Upper lobe of left lung (tissue), 6 donors: ENCODE measurements around the gene FHL3. TPM values are rescaled to one million over a fixed set of nuclear protein-coding genes. Genes with fewer than 3 reads are reported as not detected.

Experiments
- ATAC-seq, 2 donors: fragments of 200-7000 bp; cut with Tn5 transposase; one replicate each; pipeline ENCODE4 v1.9.1; 2022; ENCODE audit warnings: mild to moderate bottlenecking in 2 of 2, moderate library complexity in 2 of 2; ENCODE audit not compliant: low FRiP score in 2 of 2
- DNase-seq, 2 donors: peaks; one replicate each; pipeline ENCODE4 v3.0.0-alpha.2; 2019 to 2020
- H3K27ac ChIP-seq, 4 donors: fragments of 200-600 bp; sonication (generic); one replicate each; pipeline ENCODE4 v1.5.1; 2016 to 2019
- H3K27me3 ChIP-seq, 4 donors: fragments of 200-600 bp; sonication (generic); one replicate each; pipeline ENCODE4 v1.5.1; 2017 to 2019
- H3K36me3 ChIP-seq, 4 donors: fragments of 200-600 bp; sonication (generic); one replicate each; pipeline ENCODE4 v1.5.1; 2016 to 2019
- H3K4me1 ChIP-seq, 4 donors: fragments of 200-600 bp; sonication (generic); one replicate each; pipeline ENCODE4 v1.5.1; 2018 to 2019
- H3K4me3 ChIP-seq, 4 donors: fragments of 200-600 bp; sonication (generic); one replicate each; pipeline ENCODE4 v1.5.1; 2017 to 2019; ENCODE audit warnings: mild to moderate bottlenecking in 2 of 4, moderate library complexity in 1 of 4
- H3K9me3 ChIP-seq, 4 donors: fragments of 200-600 bp; sonication (generic); one replicate each; pipeline ENCODE4 v1.5.1; 2018 to 2019
- EP300 ChIP-seq, 4 donors: sonication (generic); formaldehyde crosslinking; IDR thresholded peaks; one replicate each; pipeline ENCODE4 v1.5.1; 2017; ENCODE audit warnings: antibody characterized with exemption in 4 of 4, control low read depth in 2 of 4
- POLR2A ChIP-seq, 4 donors: fragments of 450-650 bp; IDR thresholded peaks; one replicate each; pipeline ENCODE4 v1.5.1; 2016 to 2017; ENCODE audit warnings: antibody characterized with exemption in 4 of 4, mild to moderate bottlenecking in 2 of 4
- POLR2AphosphoS5 ChIP-seq, 2 donors: sonication (generic); formaldehyde crosslinking; IDR thresholded peaks; one replicate each; pipeline ENCODE4 v1.5.1; 2017; ENCODE audit warnings: antibody characterized with exemption in 2 of 2
- WGBS, 2 donors: methylation state at CpG; one replicate each; pipeline ENCODE4 v1.1.5; 2017 to 2018; 5-methylcytosine and 5-hydroxymethylcytosine counted together
- total RNA-seq, 6 donors: library from RNA; depleted of rRNA in 4 of 6; stranded (reverse); fragments of >200 nt in 4 of 6; gene quantifications; one replicate each; pipeline versions ENCODE4 v1.1.0 to v1.2.1, GENCODE V29; 2016 to 2021
- TF ChIP-seq, protein P1 (sequence below), 6 experiments: fragments of 450-650 bp in 4 of 6; fragments of 200-600 bp in 2 of 6; sonication (generic) in 2 of 6; IDR thresholded peaks; one replicate each; pipeline ENCODE4 v1.5.1; 2016 to 2019; ENCODE audit warnings: antibody characterized with exemption in 6 of 6
- donor health status: DM: no; HTN: no; CAD: no; lungs with moderate emphysema.
- donor health status: DM: no; HTN: yes; CAD: no; lungs with severe emphysema.

FHL3 gene
- total RNA-seq, 6 donors from 2014 or later, result 9.5 to 25.8 (median 18.6) TPM

DNA sequence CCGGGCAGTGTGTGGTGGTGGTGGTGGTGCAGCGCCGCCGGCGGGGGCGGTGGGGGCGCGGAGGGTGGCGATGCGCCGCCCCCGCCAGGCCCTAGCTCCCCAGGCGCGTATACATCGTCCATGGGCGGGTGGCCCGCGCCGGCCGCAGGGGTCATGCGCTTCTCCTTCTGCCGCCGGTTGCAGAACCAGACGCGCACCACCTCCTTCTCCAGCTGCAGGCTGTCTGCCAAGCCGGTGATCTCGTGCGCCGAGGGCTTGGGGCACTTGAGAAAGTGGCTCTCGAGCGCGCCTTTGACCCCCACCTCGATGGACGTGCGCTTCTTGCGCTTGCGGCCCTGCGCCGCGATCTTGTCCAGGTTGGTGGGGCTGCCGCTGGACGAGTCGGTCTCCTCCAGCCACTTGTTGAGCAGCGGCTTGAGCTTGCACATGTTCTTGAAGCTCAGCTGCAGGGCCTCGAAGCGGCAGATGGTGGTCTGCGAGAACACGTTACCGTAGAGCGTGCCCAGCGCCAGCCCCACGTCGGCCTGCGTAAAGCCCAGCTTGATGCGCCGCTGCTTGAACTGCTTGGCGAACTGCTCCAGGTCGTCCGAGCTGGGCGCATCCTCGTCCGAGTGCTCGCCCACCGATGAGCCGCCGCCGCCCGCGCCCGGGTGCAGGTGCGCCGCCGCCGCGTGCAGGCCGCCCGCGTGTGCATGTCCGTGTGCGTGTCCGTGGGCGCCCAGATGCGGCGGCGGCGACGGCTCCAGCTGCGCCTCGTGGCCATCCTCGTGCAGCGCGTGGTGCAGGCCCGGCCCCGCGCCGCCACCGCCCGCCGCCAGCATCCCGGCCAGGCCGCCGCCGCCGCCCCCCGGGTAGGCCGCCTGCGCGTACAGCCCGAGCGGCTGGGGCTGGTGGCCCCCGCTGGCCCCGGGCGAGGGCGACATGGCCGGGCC is 40.4 kb upstream of the FHL3 start:
- no peak for ATAC-seq
- Histone ChIP-seq H3K4me3 (peak overlapping the region in 3 of 4 donors; percentile 64 to 85 (median 69)), H3K27ac (no peak overlapping the region), H3K36me3 (no peaks in the 10 kb centered on the region), H3K9me3 (no peaks in the 10 kb centered on the region), H3K4me1 (peaks cover 22 to 43% (median 33%) of the 10 kb centered on the region in 4 donors), H3K27me3 (peaks cover 0 to 44% (median 29%) of the 10 kb centered on the region in 4 donors)
- 7 to 9% methylated on average over 3 to 35 of the region's 115 CpGs for WGBS, 2 donors
- peak; percentile 36 to 88 for DNase-seq
- TF ChIP-seq EP300 (IDR thresholded peaks at IDR 0.05) (no peak), POLR2A (IDR thresholded peaks at IDR 0.05) (no peak), POLR2AphosphoS5 (IDR thresholded peaks at IDR 0.05) (no peak)
- TF ChIP-seq, protein P1, sequence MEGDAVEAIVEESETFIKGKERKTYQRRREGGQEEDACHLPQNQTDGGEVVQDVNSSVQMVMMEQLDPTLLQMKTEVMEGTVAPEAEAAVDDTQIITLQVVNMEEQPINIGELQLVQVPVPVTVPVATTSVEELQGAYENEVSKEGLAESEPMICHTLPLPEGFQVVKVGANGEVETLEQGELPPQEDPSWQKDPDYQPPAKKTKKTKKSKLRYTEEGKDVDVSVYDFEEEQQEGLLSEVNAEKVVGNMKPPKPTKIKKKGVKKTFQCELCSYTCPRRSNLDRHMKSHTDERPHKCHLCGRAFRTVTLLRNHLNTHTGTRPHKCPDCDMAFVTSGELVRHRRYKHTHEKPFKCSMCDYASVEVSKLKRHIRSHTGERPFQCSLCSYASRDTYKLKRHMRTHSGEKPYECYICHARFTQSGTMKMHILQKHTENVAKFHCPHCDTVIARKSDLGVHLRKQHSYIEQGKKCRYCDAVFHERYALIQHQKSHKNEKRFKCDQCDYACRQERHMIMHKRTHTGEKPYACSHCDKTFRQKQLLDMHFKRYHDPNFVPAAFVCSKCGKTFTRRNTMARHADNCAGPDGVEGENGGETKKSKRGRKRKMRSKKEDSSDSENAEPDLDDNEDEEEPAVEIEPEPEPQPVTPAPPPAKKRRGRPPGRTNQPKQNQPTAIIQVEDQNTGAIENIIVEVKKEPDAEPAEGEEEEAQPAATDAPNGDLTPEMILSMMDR (IDR thresholded peaks at IDR 0.05), result no peak

- Histone ChIP-seq H3K27me3 (peaks cover 0 to 44% (median 29%) of the 10 kb centered on the region in 4 donors), H3K4me3 (peak overlapping the region in 2 of 4 donors; percentile 27 to 64), H3K9me3 (no peaks in the 10 kb centered on the region), H3K27ac (no peak overlapping the region), H3K4me1 (peaks cover 22 to 43% (median 33%) of the 10 kb centered on the region in 4 donors), H3K36me3 (no peaks in the 10 kb centered on the region)
- DNase-seq (peak in 1 of 2 donors; percentile 80), ATAC-seq (no peak)
- no peak for TF ChIP-seq POLR2AphosphoS5 (IDR thresholded peaks at IDR 0.05)
- TF ChIP-seq EP300 (IDR thresholded peaks at IDR 0.05), result no peak
- TF ChIP-seq, protein P1 (IDR thresholded peaks at IDR 0.05), result no peak
- TF ChIP-seq POLR2A (IDR thresholded peaks at IDR 0.05), result no peak
- 7% methylated on average over 67 to 70 of the region's 70 CpGs for WGBS, 2 donors
Observed at GRCh38 chr1:38044221-38045215, 39.2 kb upstream of the FHL3 start.

DNA sequence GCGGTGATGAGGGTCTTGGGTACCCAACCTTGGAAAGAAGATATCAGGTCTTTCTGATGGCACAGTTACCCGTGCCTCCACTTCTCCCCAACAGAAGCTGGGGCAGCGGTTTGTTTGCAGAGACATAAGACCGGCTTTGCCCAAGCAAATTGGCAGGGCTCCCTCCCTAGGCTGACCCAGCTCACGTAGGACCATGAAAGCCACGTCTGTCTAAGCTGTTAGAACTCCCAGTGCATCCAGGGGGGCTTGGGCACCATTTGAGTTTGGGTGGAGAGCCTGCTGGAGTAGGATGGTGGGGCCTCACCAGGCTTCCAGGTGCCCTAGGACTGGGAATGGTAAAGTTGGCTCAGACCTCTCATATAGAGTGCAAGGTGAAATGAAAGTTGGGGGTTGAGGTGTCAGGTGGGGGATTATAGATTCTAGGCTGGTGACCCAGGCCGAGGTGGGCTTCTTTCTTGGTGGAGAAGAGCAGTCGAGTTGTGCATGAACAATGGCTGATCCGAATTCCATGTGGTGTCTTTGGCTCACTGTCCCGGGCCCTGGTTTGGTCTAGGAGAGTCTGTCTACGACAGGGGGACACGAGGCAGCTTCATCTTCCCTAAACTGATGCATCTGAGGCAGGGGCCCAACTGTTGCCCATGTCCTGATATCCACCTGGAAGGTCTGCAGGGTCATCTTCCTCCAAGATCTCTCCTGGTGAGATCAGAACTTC is 37.9 kb upstream of the FHL3 start:
- peaks cover 0 to 44% (median 29%) of the 10 kb centered on the region in 4 donors for H3K27me3 ChIP-seq
- no peak overlapping the region for H3K27ac ChIP-seq
- no peaks in the 10 kb centered on the region for H3K36me3 ChIP-seq
- no peaks in the 10 kb centered on the region for H3K9me3 ChIP-seq
- ATAC-seq (no peak), DNase-seq (no peak)
- TF ChIP-seq, protein P1 (IDR thresholded peaks at IDR 0.05), result no peak
- TF ChIP-seq POLR2A (IDR thresholded peaks at IDR 0.05) (no peak), POLR2AphosphoS5 (IDR thresholded peaks at IDR 0.05) (no peak), EP300 (IDR thresholded peaks at IDR 0.05) (no peak)
- H3K4me3 ChIP-seq, result no peak overlapping the region
- 83 to 90% methylated on average over 8 to 12 of the region's 12 CpGs for WGBS, 2 donors
- H3K4me1 ChIP-seq, result peaks cover 22 to 43% (median 33%) of the 10 kb centered on the region in 4 donors
